HEK293 (cell line): ENCODE measurements around the gene MBNL2.

Experiments
- GLI2 ChIP-seq: fragments of 450-650 bp; formaldehyde crosslinking; IDR thresholded peaks from 2 replicates; pipeline ENCODE4; 2017; ENCODE audit warnings: missing biosample characterization, missing genetic modification characterization, low read depth, borderline replicate concordance
- KLF9 ChIP-seq: fragments of 450-650 bp; formaldehyde crosslinking; IDR thresholded peaks from 2 replicates; pipeline ENCODE4 v1.5.1; 2016; ENCODE audit warnings: missing biosample characterization, missing genetic modification characterization, low read depth
- ZNF23 ChIP-seq: fragments of 450-650 bp; formaldehyde crosslinking; IDR thresholded peaks from 2 replicates; pipeline ENCODE4 v1.5.1; 2016; ENCODE audit warnings: missing biosample characterization, missing genetic modification characterization, borderline replicate concordance
- ZNF544 ChIP-seq: fragments of 450-650 bp; formaldehyde crosslinking; IDR thresholded peaks from 2 replicates; pipeline ENCODE4 v1.5.0; 2017; ENCODE audit warnings: missing biosample characterization, missing genetic modification characterization
- ZNF777 ChIP-seq: fragments of 450-650 bp; formaldehyde crosslinking; IDR thresholded peaks from 2 replicates; pipeline ENCODE4 v1.5.1; 2017; ENCODE audit warnings: missing biosample characterization, missing genetic modification characterization, borderline replicate concordance
- TF ChIP-seq, protein P1 (sequence below): fragments of 450-650 bp; formaldehyde crosslinking; IDR thresholded peaks from 2 replicates; pipeline ENCODE4 v1.5.1; 2016; ENCODE audit warnings: missing biosample characterization, missing genetic modification characterization
- TF ChIP-seq, protein P2 (sequence below): fragments of 450-650 bp; formaldehyde crosslinking; conservative IDR thresholded peaks from 2 replicates; pipeline ENCODE4 v1.5.1; 2016; ENCODE audit warnings: low read depth, missing biosample characterization, missing genetic modification characterization
- TF ChIP-seq, protein P3 (sequence below): fragments of 450-650 bp; formaldehyde crosslinking; IDR thresholded peaks from 2 replicates; pipeline ENCODE4 v1.5.1; 2016; ENCODE audit warnings: missing biosample characterization, missing genetic modification characterization

DNA sequence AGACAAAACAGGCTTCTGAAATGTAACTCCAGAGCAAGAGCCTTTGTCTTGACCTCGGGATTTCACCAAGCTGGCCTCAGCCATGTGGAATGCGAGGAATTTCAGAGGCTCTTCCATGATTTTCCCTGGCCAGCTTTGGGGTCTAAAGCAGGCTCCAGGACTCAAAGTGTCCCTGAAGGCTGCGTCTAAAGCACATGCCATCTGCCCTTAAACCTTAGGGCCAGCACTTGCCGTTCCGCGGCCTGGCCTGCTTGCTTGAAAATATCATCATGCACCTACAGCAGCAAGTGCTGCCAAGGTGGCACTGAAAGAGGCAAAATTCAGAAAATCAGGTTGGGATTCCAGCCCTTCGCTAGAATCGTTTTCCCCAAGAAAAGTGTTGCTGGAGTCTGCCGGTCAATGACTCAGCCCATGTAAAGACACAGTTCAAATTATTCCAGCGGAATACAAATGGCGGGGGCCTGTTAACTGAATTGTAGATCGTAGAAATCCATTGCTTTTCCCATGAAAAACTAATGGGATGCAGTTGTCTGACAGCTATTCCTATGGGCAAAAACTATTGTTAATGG is 106.2 kb downstream of the MBNL2 start:
- TF ChIP-seq, protein P1, sequence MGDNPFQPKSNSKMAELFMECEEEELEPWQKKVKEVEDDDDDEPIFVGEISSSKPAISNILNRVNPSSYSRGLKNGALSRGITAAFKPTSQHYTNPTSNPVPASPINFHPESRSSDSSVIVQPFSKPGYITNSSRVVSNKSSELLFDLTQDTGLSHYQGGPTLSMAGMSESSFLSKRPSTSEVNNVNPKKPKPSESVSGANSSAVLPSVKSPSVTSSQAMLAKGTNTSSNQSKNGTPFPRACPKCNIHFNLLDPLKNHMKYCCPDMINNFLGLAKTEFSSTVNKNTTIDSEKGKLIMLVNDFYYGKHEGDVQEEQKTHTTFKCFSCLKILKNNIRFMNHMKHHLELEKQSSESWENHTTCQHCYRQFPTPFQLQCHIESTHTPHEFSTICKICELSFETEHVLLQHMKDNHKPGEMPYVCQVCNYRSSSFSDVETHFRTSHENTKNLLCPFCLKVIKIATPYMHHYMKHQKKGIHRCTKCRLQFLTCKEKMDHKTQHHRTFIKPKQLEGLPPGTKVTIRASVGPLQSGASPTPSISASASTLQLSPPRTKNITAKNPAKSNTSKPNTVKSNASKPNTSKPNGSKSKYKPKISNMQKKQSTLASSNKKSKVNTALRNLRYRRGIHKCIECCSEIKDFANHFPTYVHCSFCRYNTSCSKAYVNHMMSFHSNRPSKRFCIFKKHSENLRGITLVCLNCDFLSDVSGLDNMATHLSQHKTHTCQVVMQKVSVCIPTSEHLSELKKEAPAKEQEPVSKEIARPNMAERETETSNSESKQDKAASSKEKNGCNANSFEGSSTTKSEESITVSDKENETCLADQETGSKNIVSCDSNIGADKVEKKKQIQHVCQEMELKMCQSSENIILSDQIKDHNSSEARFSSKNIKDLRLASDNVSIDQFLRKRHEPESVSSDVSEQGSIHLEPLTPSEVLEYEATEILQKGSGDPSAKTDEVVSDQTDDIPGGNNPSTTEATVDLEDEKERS = no peak
- TF ChIP-seq, protein P2, sequence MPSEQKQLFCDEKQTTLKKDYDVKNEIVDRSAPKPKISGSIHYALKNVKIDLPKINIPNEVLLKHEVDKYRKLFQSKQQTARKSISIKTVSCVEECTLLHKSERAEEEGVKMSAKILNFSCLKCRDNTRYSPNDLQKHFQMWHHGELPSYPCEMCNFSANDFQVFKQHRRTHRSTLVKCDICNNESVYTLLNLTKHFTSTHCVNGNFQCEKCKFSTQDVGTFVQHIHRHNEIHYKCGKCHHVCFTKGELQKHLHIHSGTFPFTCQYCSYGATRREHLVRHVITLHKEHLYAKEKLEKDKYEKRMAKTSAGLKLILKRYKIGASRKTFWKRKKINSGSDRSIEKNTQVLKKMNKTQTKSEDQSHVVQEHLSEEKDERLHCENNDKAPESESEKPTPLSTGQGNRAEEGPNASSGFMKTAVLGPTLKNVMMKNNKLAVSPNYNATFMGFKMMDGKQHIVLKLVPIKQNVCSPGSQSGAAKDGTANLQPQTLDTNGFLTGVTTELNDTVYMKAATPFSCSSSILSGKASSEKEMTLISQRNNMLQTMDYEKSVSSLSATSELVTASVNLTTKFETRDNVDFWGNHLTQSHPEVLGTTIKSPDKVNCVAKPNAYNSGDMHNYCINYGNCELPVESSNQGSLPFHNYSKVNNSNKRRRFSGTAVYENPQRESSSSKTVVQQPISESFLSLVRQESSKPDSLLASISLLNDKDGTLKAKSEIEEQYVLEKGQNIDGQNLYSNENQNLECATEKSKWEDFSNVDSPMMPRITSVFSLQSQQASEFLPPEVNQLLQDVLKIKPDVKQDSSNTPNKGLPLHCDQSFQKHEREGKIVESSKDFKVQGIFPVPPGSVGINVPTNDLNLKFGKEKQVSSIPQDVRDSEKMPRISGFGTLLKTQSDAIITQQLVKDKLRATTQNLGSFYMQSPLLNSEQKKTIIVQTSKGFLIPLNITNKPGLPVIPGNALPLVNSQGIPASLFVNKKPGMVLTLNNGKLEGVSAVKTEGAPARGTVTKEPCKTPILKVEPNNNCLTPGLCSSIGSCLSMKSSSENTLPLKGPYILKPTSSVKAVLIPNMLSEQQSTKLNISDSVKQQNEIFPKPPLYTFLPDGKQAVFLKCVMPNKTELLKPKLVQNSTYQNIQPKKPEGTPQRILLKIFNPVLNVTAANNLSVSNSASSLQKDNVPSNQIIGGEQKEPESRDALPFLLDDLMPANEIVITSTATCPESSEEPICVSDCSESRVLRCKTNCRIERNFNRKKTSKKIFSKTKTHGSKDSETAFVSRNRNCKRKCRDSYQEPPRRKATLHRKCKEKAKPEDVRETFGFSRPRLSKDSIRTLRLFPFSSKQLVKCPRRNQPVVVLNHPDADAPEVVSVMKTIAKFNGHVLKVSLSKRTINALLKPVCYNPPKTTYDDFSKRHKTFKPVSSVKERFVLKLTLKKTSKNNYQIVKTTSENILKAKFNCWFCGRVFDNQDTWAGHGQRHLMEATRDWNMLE (tag by site-specific recombination) = no peak
- TF ChIP-seq GLI2 (tag by site-specific recombination) (no peak), KLF9 (tag by site-specific recombination) (no peak), ZNF544 (tag by site-specific recombination) (no peak), ZNF777 (tag by site-specific recombination) (no peak), ZNF23 (tag by site-specific recombination) (no peak)
- TF ChIP-seq, protein P3, sequence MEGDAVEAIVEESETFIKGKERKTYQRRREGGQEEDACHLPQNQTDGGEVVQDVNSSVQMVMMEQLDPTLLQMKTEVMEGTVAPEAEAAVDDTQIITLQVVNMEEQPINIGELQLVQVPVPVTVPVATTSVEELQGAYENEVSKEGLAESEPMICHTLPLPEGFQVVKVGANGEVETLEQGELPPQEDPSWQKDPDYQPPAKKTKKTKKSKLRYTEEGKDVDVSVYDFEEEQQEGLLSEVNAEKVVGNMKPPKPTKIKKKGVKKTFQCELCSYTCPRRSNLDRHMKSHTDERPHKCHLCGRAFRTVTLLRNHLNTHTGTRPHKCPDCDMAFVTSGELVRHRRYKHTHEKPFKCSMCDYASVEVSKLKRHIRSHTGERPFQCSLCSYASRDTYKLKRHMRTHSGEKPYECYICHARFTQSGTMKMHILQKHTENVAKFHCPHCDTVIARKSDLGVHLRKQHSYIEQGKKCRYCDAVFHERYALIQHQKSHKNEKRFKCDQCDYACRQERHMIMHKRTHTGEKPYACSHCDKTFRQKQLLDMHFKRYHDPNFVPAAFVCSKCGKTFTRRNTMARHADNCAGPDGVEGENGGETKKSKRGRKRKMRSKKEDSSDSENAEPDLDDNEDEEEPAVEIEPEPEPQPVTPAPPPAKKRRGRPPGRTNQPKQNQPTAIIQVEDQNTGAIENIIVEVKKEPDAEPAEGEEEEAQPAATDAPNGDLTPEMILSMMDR (tag by site-specific recombination) = no peak
